HFFc6 (cell line): ENCODE data around the gene FLNA. TPM values are rescaled to one million over a fixed set of nuclear protein-coding genes. Genes with fewer than 3 reads are reported as not detected.
A peak's percentile ranks its signal among the peaks of the same experiment; 100 is the strongest.

Source experiments
- DNase-seq: peaks from one replicate; pipeline ENCODE4 v3.0.0-alpha.2; 2018
- H3K27ac Mint-ChIP-seq: 2 replicates; pipeline ENCODE4 v1.8.0; 2020; ENCODE audit warnings: mild to moderate bottlenecking, mixed read lengths
- H3K27me3 Mint-ChIP-seq: 2 replicates; pipeline ENCODE4 v1.8.0; 2021; ENCODE audit warnings: mild to moderate bottlenecking, moderate library complexity, mixed read lengths; ENCODE audit not compliant: insufficient read depth
- H3K36me3 Mint-ChIP-seq: 2 replicates; pipeline ENCODE4 v1.8.0; 2021; ENCODE audit warnings: low read depth, mixed read lengths
- H3K4me1 Mint-ChIP-seq: 2 replicates; pipeline ENCODE4 v1.8.0; 2020; ENCODE audit warnings: low read depth, mixed read lengths
- H3K4me3 Mint-ChIP-seq: 2 replicates; pipeline ENCODE4 v1.8.0; 2020; ENCODE audit warnings: mild to moderate bottlenecking, moderate library complexity, mixed read lengths
- H3K9me3 Mint-ChIP-seq: 2 replicates; pipeline ENCODE4 v1.8.0; 2020; ENCODE audit warnings: mild to moderate bottlenecking, mixed read lengths
- CTCF ChIP-seq: fragments of 200-600 bp; sonication (generic); IDR thresholded peaks from 2 replicates; pipeline ENCODE4 v1.5.0; 2021; ENCODE audit warnings: antibody characterized with exemption, mild to moderate bottlenecking
- total RNA-seq, 6 experiments: library from RNA; stranded (reverse); fragmentation: NEBNext Ultra II Directional; extraction: Animal tissue kit (Norgen Biotek cat#: 25700); gene quantifications; 2 replicates in 1 of 6; 3 replicates in 5 of 6; pipeline ENCODE4 v1.2.3, GENCODE V29; 2021

The FLNA gene
- total RNA-seq, 6 experiments from 2014 or later: 2,260 to 2,886 (median 2,666) TPM

GRCh38 chrX:154366666-154367055 lies 7.8 kb downstream of the FLNA start:
- peaks cover 11% of the 10 kb centered on the region for H3K27me3 Mint-ChIP-seq
- H3K27ac Mint-ChIP-seq: peak overlapping the region; percentile 33
- 0 out of 2 replicates have a peak overlapping the region, but pooled peaks have one; percentile 28 for H3K4me3 Mint-ChIP-seq
- H3K36me3 Mint-ChIP-seq: peaks cover 12% of the 10 kb centered on the region
- DNase-seq: no peak
- no peak for TF ChIP-seq CTCF
- H3K9me3 Mint-ChIP-seq: 0 out of 2 replicates have a peak, but pooled peaks cover 4% of the 10 kb centered on the region
- H3K4me1 Mint-ChIP-seq: peaks cover 5% of the 10 kb centered on the region; the same call in 1 of the 2 replicates

- peaks cover 5% of the 10 kb centered on the region; the same call in 1 of the 2 replicates for H3K4me1 Mint-ChIP-seq
- DNase-seq: no peak
- H3K27ac Mint-ChIP-seq: no peak overlapping the region; the same call in 1 of the 2 replicates
- H3K4me3 Mint-ChIP-seq: 0 out of 2 replicates have a peak overlapping the region, but pooled peaks have one; percentile 28
- H3K9me3 Mint-ChIP-seq: 0 out of 2 replicates have a peak, but pooled peaks cover 4% of the 10 kb centered on the region
- peaks cover 15% of the 10 kb centered on the region for H3K27me3 Mint-ChIP-seq
- H3K36me3 Mint-ChIP-seq: peaks cover 12% of the 10 kb centered on the region
- no peak for TF ChIP-seq CTCF
These were observed 8.3 kb downstream of the FLNA start for GRCh38 chrX:154365997-154366665.

- Mint-ChIP-seq H3K27me3 (peaks cover 11% of the 10 kb centered on the region), H3K4me1 (peaks cover 5% of the 10 kb centered on the region; the same call in 1 of the 2 replicates), H3K4me3 (no peak overlapping the region; the same call in 1 of the 2 replicates), H3K36me3 (peaks cover 11% of the 10 kb centered on the region), H3K9me3 (no peaks in the 10 kb centered on the region), H3K27ac (no peak overlapping the region; the same call in 1 of the 2 replicates)
- TF ChIP-seq CTCF: no peak
- no peak for DNase-seq
These were observed 9.3 kb downstream of the FLNA start for GRCh38 chrX:154365052-154365600.

- peaks cover 5% of the 10 kb centered on the region; the same call in 1 of the 2 replicates for H3K4me1 Mint-ChIP-seq
- peaks cover 7% of the 10 kb centered on the region for H3K27me3 Mint-ChIP-seq
- H3K9me3 Mint-ChIP-seq: no peaks in the 10 kb centered on the region
- no peak overlapping the region for H3K4me3 Mint-ChIP-seq
- no peak for TF ChIP-seq CTCF
- DNase-seq: no peak
- no peak overlapping the region for H3K27ac Mint-ChIP-seq
- peaks cover 5% of the 10 kb centered on the region; the same call in 1 of the 2 replicates for H3K36me3 Mint-ChIP-seq
These were observed 10.6 kb downstream of the FLNA start for GRCh38 chrX:154363706-154364439.

GRCh38 chrX:154362085-154362742 lies 12.2 kb downstream of the FLNA start:
- H3K27me3 Mint-ChIP-seq: peaks cover 13% of the 10 kb centered on the region
- peaks cover 8% of the 10 kb centered on the region; the same call in 1 of the 2 replicates for H3K36me3 Mint-ChIP-seq
- DNase-seq: no peak
- peak overlapping the region; percentile 42; the same call in 1 of the 2 replicates for H3K27ac Mint-ChIP-seq
- H3K9me3 Mint-ChIP-seq: no peaks in the 10 kb centered on the region
- H3K4me1 Mint-ChIP-seq: peaks cover 5% of the 10 kb centered on the region; the same call in 1 of the 2 replicates
- no peak for TF ChIP-seq CTCF
- H3K4me3 Mint-ChIP-seq: no peak overlapping the region
